Measurements from ENCODE around the gene MAGI2. TPM values are rescaled to one million over a fixed set of nuclear protein-coding genes. Genes with fewer than 3 reads are reported as not detected.

Gene MAGI2
- total and polyA plus RNA-seq, 4 donors, result 0.37 to 4.1 (median 1.4) TPM

DNA sequence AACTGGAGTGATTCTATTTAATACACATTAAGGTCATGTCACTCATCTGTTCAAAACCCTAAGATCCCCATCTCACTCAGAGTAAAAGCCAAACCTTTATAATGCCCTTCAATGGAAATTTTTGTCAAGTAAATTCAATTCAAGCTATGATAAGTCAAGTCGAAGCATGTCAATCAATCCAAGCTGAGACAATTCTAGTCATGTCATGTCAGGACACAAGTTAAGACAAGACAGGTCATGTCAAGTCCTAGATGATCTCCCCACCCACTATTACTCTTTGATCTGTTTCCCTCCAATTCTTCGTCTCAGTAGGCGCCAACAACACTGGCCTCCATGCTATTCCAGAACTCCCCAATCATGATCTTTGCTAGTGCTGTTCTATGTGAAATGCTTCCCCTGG is 141.4 kb downstream of the MAGI2 start:
- 96% methylated on average over 3 of the region's 3 CpGs for WGBS
- TF ChIP-seq JUND (IDR thresholded peaks at IDR 0.05) (no peak), HNF4G (IDR thresholded peaks at IDR 0.05) (no peak), NR2F2 (IDR thresholded peaks at IDR 0.05) (no peak), FOXA1 (IDR thresholded peaks at IDR 0.05) (no peak), FOXA2 (IDR thresholded peaks at IDR 0.05) (no peak), RXRA (IDR thresholded peaks at IDR 0.05) (no peak), HNF4A (conservative IDR thresholded peaks at IDR 0.05) (no peak), SP1 (IDR thresholded peaks at IDR 0.05) (no peak)
- TF ChIP-seq, protein P1, sequence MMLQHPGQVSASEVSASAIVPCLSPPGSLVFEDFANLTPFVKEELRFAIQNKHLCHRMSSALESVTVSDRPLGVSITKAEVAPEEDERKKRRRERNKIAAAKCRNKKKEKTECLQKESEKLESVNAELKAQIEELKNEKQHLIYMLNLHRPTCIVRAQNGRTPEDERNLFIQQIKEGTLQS (IDR thresholded peaks at IDR 0.05), result no peak
- TF ChIP-seq, protein P2, sequence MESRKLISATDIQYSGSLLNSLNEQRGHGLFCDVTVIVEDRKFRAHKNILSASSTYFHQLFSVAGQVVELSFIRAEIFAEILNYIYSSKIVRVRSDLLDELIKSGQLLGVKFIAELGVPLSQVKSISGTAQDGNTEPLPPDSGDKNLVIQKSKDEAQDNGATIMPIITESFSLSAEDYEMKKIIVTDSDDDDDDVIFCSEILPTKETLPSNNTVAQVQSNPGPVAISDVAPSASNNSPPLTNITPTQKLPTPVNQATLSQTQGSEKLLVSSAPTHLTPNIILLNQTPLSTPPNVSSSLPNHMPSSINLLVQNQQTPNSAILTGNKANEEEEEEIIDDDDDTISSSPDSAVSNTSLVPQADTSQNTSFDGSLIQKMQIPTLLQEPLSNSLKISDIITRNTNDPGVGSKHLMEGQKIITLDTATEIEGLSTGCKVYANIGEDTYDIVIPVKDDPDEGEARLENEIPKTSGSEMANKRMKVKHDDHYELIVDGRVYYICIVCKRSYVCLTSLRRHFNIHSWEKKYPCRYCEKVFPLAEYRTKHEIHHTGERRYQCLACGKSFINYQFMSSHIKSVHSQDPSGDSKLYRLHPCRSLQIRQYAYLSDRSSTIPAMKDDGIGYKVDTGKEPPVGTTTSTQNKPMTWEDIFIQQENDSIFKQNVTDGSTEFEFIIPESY (IDR thresholded peaks at IDR 0.05), result no peak
- TF ChIP-seq, protein P3, sequence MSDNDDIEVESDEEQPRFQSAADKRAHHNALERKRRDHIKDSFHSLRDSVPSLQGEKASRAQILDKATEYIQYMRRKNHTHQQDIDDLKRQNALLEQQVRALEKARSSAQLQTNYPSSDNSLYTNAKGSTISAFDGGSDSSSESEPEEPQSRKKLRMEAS (IDR thresholded peaks at IDR 0.05), result no peak
- no peak overlapping the region for H3K9ac ChIP-seq (ENCODE audit: low read depth in 1 of 2, low read length in 2 of 2)
- H3K27ac ChIP-seq (ENCODE audit: low read depth in 1 of 2, low read length in 2 of 2), result no peak overlapping the region
- no peaks in the 10 kb centered on the region for H3K9me3 ChIP-seq (ENCODE audit: control insufficient read depth in 4 of 4, low read length in 3 of 4)
- H3K27me3 ChIP-seq (ENCODE audit: control insufficient read depth in 4 of 4, insufficient read depth in 4 of 4, low read length in 3 of 4), result no peaks in the 10 kb centered on the region
- H3K36me3 ChIP-seq (ENCODE audit: control insufficient read depth in 4 of 4, insufficient read depth in 3 of 4, low read depth in 1 of 4, low read length in 3 of 4), result no peaks in the 10 kb centered on the region
- DNase-seq (ENCODE audit: low spot score), result no peak
- no peak overlapping the region for H3K4me3 ChIP-seq (ENCODE audit: low read depth in 1 of 3, low read length in 3 of 3)
- H3K4me1 ChIP-seq (ENCODE audit: control insufficient read depth in 4 of 4, insufficient read depth in 4 of 4, low read length in 3 of 4), result peaks cover 0 to 10% (median 2%) of the 10 kb centered on the region in 4 donors

DNA sequence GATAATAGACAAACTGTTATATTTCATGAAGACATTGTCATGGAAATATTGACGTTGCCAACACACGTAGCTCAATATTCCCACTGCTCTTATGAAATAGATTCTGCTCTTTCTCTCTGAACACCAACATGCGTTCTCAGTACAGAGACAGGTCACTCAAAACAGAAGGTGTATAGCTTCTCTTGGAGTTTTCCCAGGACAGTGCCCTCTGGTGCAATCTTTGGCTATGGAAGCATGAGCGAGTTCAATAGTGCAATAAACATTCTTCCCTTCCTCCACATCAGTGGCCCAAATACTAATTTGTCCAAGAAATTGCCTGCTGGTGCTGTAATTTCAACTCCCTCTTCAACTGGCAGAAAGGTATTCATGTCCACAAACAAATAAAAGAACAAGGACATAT is 145.3 kb downstream of the MAGI2 start:
- Histone ChIP-seq H3K27me3 (ENCODE audit: control insufficient read depth in 4 of 4, insufficient read depth in 4 of 4, low read length in 3 of 4) (no peaks in the 10 kb centered on the region), H3K9me3 (ENCODE audit: control insufficient read depth in 4 of 4, low read length in 3 of 4) (no peaks in the 10 kb centered on the region), H3K36me3 (ENCODE audit: control insufficient read depth in 4 of 4, insufficient read depth in 3 of 4, low read depth in 1 of 4, low read length in 3 of 4) (no peaks in the 10 kb centered on the region), H3K4me1 (ENCODE audit: control insufficient read depth in 4 of 4, insufficient read depth in 4 of 4, low read length in 3 of 4) (peaks cover 0 to 15% (median 2%) of the 10 kb centered on the region in 4 donors), H3K9ac (ENCODE audit: low read depth in 1 of 2, low read length in 2 of 2) (no peak overlapping the region), H3K27ac (ENCODE audit: low read depth in 1 of 2, low read length in 2 of 2) (peak overlapping the region; percentile 27 to 65), H3K4me3 (ENCODE audit: low read depth in 1 of 3, low read length in 3 of 3) (no peak overlapping the region)
- TF ChIP-seq SP1 (IDR thresholded peaks at IDR 0.05) (peak; percentile 95), TAF1 (conservative IDR thresholded peaks at IDR 0.05) (peak; percentile 41), HNF4G (IDR thresholded peaks at IDR 0.05) (peak; percentile 75), JUND (IDR thresholded peaks at IDR 0.05) (peak; percentile 91 to 94), FOXA1 (IDR thresholded peaks at IDR 0.05) (no peak), NR2F2 (IDR thresholded peaks at IDR 0.05) (peak; percentile 48), YY1 (IDR thresholded peaks at IDR 0.05) (peak; percentile 84), GABPA (IDR thresholded peaks at IDR 0.05 in 1 of 2, conservative IDR thresholded peaks at IDR 0.05 in 1 of 2) (peak in 1 of 2 donors; percentile 24), HNF4A (conservative IDR thresholded peaks at IDR 0.05) (peak; percentile 94 to 96), EGR1 (IDR thresholded peaks at IDR 0.05; ENCODE audit: low read depth in 2 of 2) (peak in 1 of 2 donors; percentile 52), RAD21 (IDR thresholded peaks at IDR 0.05) (peak; percentile 54 to 72), RXRA (IDR thresholded peaks at IDR 0.05) (peak; percentile 98 to 99), FOXA2 (IDR thresholded peaks at IDR 0.05) (peak; percentile 29)
- TF ChIP-seq, protein P1 (IDR thresholded peaks at IDR 0.05), result peak; percentile 51
- TF ChIP-seq, protein P4, sequence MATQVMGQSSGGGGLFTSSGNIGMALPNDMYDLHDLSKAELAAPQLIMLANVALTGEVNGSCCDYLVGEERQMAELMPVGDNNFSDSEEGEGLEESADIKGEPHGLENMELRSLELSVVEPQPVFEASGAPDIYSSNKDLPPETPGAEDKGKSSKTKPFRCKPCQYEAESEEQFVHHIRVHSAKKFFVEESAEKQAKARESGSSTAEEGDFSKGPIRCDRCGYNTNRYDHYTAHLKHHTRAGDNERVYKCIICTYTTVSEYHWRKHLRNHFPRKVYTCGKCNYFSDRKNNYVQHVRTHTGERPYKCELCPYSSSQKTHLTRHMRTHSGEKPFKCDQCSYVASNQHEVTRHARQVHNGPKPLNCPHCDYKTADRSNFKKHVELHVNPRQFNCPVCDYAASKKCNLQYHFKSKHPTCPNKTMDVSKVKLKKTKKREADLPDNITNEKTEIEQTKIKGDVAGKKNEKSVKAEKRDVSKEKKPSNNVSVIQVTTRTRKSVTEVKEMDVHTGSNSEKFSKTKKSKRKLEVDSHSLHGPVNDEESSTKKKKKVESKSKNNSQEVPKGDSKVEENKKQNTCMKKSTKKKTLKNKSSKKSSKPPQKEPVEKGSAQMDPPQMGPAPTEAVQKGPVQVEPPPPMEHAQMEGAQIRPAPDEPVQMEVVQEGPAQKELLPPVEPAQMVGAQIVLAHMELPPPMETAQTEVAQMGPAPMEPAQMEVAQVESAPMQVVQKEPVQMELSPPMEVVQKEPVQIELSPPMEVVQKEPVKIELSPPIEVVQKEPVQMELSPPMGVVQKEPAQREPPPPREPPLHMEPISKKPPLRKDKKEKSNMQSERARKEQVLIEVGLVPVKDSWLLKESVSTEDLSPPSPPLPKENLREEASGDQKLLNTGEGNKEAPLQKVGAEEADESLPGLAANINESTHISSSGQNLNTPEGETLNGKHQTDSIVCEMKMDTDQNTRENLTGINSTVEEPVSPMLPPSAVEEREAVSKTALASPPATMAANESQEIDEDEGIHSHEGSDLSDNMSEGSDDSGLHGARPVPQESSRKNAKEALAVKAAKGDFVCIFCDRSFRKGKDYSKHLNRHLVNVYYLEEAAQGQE (IDR thresholded peaks at IDR 0.05), result peak; percentile 37
- TF ChIP-seq, protein P2 (IDR thresholded peaks at IDR 0.05), result peak; percentile 47
- TF ChIP-seq, protein P5, sequence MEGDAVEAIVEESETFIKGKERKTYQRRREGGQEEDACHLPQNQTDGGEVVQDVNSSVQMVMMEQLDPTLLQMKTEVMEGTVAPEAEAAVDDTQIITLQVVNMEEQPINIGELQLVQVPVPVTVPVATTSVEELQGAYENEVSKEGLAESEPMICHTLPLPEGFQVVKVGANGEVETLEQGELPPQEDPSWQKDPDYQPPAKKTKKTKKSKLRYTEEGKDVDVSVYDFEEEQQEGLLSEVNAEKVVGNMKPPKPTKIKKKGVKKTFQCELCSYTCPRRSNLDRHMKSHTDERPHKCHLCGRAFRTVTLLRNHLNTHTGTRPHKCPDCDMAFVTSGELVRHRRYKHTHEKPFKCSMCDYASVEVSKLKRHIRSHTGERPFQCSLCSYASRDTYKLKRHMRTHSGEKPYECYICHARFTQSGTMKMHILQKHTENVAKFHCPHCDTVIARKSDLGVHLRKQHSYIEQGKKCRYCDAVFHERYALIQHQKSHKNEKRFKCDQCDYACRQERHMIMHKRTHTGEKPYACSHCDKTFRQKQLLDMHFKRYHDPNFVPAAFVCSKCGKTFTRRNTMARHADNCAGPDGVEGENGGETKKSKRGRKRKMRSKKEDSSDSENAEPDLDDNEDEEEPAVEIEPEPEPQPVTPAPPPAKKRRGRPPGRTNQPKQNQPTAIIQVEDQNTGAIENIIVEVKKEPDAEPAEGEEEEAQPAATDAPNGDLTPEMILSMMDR (IDR thresholded peaks at IDR 0.05; ENCODE audit: low read depth, low read length, missing input control), result no peak
- TF ChIP-seq, protein P3 (IDR thresholded peaks at IDR 0.05), result peak; percentile 72
- WGBS, result 25% methylated on average over 4 of the region's 4 CpGs
- DNase-seq (ENCODE audit: low spot score), result no peak

Measured in liver (tissue), 9 donors.